HG03565 (cell line): Measurements from ENCODE around the gene SHANK3.
A peak's percentile ranks its signal among the peaks of the same experiment; 100 is the strongest.
"Not testable (repeated sequence)": the region's sequence is repeated elsewhere in the genome, so short reads cannot be mapped to it uniquely, and the experiment has no call there.

ENCODE experiments used
- ATAC-seq: cut with Tn5 transposase; IDR thresholded peaks from one replicate; pipeline ENCODE4 v1.9.1; 2021; ENCODE audit warnings: mild to moderate bottlenecking, moderate library complexity; ENCODE audit not compliant: unreplicated experiment

The SHANK3 gene

GRCh38 chr22:50672471-50673230 lies at the start of gene SHANK3:
SHANK3 (plus strand) TSS chr22:50672823.
- no peak for ATAC-seq

- ATAC-seq, result no peak
Observed at GRCh38 chr22:50624347-50625130, 48.1 kb upstream of the SHANK3 start.

- ATAC-seq, result no peak
Observed at GRCh38 chr22:50625131-50625567, 47.5 kb upstream of the SHANK3 start.

DNA sequence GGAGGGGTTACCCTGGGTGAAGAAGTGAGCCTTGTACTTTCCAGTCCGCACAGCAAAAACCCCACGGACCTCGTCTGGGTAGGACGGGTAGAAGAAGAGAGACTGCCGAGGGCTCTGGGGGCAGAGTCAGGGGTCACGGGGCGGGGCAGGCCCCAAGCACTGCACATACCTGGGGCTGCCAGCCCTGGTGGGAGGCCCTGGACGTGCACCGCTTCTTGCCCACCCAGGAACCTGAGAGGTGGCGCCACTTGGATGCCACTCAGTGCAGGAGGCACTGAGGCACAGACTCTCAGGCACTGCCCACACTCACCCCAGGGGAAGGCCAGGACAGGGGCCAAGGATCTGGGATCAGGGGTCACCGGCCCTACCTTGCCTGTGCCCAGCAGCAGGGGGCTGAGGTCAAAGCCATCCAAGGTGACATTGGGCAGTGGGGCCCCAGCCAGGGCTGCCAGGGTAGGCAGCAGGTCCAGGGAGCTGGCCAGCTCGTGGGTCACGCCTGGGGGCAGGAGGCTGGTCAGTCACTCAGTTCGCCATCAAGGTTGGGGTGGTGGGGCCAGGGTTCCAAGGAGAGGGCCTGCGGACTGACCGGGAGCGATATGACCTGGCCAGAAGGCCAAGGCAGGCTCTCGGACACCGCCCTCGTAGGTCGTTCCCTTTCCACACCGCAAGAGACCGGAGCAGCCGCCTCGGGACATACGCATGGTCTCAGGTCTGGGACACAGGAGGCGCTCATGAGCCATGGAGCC lies 46.9 kb upstream of the SHANK3 start:
- ATAC-seq, result no peak

DNA sequence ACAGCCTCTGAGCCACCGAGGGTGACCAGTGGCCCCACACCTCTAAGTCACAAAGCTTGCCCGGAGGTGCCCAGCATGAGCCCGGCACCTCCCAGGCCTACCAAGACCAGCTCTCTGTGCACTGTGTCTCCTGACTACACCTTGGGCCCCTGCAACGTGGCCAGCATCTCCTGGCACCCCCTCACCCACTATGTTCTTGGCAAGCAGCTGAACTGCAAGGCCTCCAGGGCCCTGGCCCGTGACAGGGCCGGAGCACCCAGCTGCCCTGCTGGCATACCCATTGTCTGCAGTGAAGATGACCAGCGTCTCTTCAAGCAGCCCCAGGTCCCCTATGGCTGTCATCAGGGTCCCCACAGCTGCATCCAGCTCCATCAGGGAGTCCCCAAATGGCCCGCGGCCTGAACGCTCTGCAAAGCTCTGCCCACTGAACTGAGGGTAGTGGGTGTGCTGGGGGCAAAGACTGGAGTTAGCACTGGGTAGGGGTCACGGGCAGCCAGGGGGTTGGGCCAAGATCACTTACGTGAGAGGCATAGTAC lies 46.2 kb upstream of the SHANK3 start:
- no peak for ATAC-seq

DNA sequence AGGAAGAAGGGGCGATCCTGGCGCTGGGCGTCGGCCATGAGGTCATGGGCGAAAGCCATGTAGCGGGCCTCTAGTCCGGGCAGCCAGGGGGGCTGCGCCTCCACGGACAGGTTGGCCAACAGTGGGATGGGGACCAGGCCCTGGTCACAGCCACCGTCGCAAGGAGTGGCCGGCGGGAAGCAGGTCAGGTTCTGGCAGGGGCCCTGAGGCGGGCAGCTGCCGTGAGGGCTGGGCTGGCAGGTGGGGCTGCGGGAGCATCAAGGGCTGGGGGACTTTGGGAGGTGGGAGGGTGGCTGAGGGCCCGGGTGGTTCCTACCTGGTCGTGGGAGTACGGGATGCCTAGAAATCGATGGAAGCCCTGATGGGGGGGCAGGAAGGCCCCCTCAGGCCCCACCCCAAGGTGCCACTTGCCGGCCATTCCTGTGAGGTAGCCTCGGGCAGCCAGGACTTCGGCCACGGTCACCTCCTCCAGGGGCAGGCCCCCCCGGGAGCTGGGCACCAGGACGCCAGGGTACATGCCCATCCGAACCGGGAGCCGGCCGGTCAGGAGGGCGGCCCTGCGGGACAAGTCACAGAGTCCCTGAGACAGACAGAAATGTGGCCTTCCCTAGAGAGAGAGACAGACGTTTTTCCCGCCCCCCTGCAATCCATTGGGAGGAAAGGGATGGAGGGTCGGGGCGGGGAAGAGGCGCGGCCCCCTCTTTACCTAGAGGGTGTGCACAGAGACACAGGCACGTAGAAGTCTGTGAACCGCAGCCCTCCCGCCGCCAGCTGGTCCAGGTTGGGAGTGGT lies 45.6 kb upstream of the SHANK3 start:
- ATAC-seq, result no peak

DNA sequence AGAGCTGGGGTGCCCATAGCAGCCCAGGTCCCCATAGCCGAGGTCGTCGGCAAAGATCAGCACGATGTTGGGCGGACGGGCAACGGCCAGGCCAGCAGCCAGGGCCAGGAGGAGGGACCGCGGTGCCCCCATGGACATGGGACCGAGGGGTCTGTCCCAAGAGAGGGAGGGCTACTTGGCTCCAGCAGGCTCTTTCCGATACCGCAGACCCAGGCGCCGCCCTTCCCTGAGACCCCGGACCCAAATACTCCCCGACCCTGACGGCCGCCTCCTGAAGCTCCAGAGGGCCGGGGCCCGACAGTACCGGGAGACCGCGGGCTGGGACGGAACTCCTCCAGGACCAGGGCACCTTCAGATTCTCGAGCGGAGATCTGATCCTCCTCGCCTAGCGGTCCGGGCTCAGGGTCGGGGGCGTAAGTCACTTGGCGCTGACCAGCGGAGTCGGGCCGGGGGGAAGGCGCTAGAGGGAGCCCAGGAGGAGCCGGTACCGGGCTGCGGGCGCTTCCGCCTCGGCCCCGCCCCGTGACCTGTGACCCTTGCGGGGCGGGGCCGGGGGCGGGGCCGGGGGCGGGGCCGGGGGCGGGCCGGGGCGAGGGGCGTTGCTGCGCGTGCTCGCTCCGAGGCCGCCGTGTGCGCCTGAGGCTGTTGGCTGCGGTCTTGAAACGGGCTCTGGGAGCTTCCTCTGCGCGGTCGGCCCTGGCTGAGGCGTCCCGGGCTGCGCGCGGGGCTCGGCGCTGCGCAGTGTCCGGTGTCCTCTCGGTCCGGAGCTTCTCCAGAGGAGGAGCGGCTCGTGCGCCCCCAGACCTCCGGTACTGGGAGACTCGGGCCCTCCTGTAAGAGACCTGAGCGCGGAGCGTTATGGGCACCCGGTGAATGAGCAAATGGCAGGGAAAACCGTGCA lies 44.7 kb upstream of the SHANK3 start, which contains the start of gene ARSA:
TSS of gene ARSA (minus strand) at position 511 of the 901 bp plus-strand sequence. CDS start at position 138, 373 bp downstream.
- peak; percentile 58 for ATAC-seq

DNA sequence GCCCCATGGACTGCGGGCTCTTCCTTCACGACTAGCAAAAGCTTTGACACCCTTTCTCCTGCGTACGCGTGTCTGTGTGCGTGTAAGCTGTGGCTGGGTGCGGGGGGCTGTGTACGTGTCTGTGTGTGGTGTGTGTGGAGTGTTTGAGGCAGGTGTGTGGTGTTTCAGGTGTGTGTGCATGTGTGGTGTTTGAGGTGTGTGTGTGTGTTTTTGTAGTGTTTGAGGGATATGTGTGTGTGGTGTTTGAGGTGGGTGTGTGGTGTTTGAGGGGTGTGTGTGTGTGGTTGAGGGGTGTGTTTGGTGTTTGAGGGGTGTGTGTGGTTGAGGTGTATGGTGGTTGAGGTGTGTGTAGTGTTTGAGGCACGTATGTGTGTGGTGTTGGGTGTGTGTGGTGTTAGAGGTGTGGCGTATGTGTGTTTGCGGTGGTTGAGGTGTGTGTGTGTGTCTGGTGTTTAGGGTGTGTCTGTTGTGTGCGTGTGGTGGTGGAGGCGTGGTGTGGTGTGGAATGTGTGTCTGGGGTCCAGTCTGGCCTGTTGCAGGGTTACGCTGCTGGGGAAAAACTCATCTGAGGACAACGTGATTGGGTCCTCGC lies 44.0 kb upstream of the SHANK3 start:
- ATAC-seq, result no peak

DNA sequence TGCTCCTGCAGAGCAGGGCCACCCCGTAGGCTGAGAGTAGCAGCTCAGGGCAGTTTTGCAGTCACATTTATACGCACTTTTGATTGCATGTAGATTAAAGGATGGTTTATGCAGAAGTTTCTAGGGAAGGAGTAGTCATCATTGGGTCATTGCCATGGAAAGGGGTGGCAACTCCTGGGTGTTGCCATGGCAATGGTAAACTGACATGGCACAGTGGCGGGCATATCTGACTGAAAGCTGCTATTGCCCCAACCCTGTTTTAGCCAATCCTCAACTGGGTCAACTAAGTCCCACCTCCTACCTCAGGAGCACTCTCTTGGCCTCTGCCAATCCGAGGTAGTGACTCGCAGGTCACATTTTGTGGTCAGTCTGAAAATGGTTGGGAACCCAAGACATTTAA lies 42.2 kb upstream of the SHANK3 start:
- no peak for ATAC-seq

DNA sequence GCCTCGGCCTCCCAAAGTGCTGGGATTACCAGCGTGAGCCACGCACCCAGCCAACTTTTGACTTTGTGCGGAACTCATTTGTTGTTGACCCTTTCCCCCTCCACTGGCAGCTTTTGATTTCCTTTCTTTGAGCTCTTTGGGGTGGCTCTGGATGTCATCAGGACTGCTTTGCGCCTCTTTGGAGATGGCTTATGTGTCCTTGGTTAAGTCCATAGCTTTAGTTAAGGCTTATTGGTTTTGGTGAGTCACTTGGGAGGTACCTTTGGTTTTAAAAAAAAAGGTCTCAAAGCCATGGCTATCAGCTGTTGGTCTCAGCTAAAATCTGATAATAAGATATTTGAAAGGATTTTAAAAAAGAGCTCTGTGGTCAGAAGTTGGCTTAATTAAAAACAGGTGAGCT lies 39.5 kb upstream of the SHANK3 start:
- ATAC-seq, result no peak

- no peak for ATAC-seq
Observed at GRCh38 chr22:50633771-50634170, 38.9 kb upstream of the SHANK3 start.

DNA sequence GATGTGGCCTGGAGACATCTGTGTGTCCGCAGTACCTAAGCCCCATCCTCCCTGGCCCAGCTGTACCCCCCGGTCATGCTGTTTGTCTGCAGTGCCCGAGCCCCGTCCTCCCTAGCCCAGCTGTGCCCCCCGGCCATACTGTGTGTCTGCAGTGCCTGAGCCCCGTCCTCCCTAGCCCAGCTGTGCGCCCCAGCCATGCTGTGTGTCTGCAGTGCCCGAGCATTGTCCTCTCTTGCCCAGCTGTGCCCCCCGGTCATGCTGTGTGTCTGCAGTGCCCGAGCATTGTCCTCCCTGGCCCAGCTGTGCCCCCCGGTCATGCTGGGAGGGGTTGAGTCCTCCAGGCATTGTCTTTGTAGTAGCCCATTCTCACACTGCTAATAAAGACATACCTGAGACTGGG lies 37.0 kb upstream of the SHANK3 start:
- no peak for ATAC-seq

DNA sequence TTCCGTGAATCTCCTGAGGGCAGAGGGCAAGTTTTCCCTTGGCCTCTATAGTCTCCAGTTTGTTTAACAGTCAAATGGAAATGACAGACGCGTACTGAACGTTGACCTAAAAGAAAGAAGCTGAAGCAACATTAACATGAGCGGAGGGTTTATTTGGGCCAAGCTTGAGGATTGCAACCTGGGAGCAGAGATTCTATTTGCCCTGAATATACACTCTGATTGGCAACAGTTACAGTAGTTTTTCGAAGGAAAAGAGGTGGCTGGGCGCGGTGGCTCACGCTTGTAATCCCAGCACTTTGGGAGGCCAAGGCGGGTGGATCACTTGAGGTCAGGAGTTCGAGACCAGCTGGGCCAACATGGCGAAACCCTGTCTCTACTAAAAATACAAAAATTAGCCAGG lies 32.3 kb upstream of the SHANK3 start:
- not testable (repeated sequence) for ATAC-seq

DNA sequence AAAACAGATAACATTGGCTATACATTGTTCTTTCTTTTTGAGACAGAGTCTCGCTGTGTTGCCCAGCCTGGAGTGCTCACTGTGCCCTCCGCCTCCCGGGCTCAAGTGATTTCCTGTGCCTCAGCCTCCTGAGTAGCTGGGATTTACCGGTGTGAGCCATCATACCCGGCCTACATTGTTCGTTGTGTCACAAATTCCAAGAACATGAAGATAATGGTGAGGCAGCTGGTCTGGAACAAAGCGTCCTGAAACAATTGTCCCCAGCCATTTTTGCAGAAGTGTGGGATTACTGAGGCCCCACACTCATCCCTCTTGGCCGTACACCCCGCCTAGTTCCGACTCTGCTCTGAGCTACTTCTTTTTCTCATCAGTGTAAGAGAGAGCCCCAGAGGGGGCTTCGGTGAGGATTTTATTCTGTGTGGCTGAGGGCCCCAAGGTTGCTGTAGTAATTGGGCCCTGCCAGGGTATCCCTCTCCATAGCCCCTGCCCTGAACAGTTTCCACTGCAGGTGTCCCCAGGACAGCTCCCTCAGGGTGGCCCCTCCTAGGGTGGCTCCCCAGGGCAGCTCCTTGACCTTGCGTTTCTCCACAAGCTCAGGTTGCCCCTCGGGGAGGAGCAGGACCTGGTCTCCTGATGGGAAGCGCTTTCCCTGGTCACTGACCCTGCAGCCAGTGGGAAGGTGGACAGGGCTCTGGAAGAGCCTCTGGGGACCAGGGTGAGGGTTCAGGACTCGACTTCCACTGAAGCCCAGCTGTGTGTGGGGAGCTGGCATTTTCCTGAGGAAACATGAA lies 31.6 kb upstream of the SHANK3 start:
- ATAC-seq, result no peak

DNA sequence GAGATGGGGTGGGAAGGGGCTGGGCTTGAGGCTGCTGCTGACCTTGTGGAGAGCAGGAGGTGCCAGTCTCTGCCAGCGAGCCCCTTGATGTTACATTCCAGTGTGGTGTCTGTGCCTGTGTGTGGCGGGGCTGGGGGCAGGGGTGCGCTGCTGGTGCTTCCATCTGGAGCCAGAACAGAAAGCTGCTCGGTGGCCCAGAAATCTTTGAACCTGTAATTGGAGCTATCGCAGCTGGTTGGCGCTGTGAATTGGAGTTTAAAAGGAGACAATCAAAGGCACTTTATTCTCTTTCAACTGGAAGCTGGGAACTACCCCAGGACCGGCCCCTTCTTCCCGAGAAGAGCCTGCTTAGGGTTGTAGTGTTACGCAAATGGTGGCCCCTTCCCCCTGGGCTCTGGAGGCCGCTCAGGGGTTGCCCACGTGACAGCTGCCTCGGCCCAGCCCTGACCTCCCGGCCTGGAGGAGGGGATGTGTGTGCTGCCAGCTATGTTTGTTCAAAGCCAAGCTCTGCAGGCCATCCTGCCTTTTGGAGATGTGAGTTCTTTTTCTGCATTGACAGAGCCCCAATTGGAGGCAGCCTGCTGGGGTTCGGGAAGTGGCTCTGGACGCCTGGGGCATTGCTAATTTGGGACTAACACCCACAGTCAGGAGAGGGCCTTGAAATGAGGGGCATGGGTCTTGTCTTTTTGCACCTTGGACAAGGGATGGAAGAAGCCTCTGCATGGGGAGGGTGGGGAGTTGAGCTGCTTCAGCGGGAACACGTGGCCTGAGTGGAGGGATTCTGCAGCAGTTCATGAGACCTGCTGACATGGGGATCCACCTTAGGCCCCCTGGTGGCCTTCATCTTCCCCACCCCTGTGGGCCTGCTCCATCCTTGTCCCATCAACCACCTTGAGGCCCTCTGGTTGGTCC lies 30.7 kb upstream of the SHANK3 start:
- ATAC-seq, result no peak

- not testable (repeated sequence) for ATAC-seq
Observed at GRCh38 chr22:50643021-50643820, 29.4 kb upstream of the SHANK3 start.
